Pancreas (tissue), 10 donors: ENCODE measurements around the gene PRKCB. TPM values are rescaled to one million over a fixed set of nuclear protein-coding genes. Genes with fewer than 3 reads are reported as not detected.

Experiments
- ATAC-seq, 4 donors: fragments of 200-7000 bp; cut with Tn5 transposase; one replicate each; pipeline versions ENCODE4 v1.8.0 to v1.9.1; 2020; ENCODE audit warnings: mild to moderate bottlenecking in 4 of 4, moderate library complexity in 4 of 4
- DNase-seq, 6 donors: peaks; one replicate each; pipeline ENCODE4 v3.0.0-alpha.2; 2020
- FAIRE-seq: peaks from 2 replicates; lab custom pipeline; 2012; peaks lifted over from hg19 to GRCh38; lab: Jason Lieb, UNC
- H3K27ac ChIP-seq, 4 donors: fragments of 200-600 bp; sonication (generic); 1 replicate in 3 of 4; 2 replicates in 1 of 4; pipeline versions ENCODE4 v1.5.0 to v1.8.0; 2020
- H3K27me3 ChIP-seq, 4 donors: fragments of 200-600 bp; one replicate each; pipeline ENCODE4 v1.8.0; 2021
- H3K36me3 ChIP-seq, 3 donors: fragments of 200-600 bp; sonication (generic) in 1 of 3; one replicate each; pipeline versions ENCODE4 v1.5.0 to v1.8.0; 2020 to 2021
- H3K4me1 ChIP-seq, 3 donors: fragments of 200-600 bp; one replicate each; pipeline ENCODE4 v1.8.0; 2021
- H3K4me3 ChIP-seq, 4 donors: fragments of 200-600 bp; sonication (generic) in 2 of 4; one replicate each; pipeline versions ENCODE4 v1.5.0 to v1.8.0; 2020 to 2021
- H3K9me3 ChIP-seq, 4 donors: fragments of 200-600 bp; one replicate each; pipeline ENCODE4 v1.8.0; 2021
- CTCF ChIP-seq, 4 donors: fragments of 200-600 bp; sonication (generic) in 3 of 4; IDR thresholded peaks; one replicate each; pipeline versions ENCODE4 v1.5.0 to v1.8.0; 2021; ENCODE audit warnings: antibody characterized with exemption in 4 of 4
- WGBS, 2 donors: extraction: QIAGEN DNeasy Blood & Tissue Kit; methylation state at CpG; one replicate each; pipeline ENCODE4 v1.1.7; 2013; 5-methylcytosine and 5-hydroxymethylcytosine counted together
- intact Hi-C, 3 donors: fragments of 100-400 bp; cut with DNase I; formaldehyde crosslinking; loops; one replicate each; pipeline versions ENCODE4 v1.11.1 to v1.14.2; 2022
- polyA plus RNA-seq, 2 donors: library from polyadenylated mRNA; stranded (reverse); fragments of 200-250 nt; gene quantifications; one replicate each; pipeline ENCODE4 v1.2.3, GENCODE V29; 2013
- total RNA-seq, 6 donors: library from RNA; stranded (reverse); fragmentation: NEBNext Ultra II Directional in 4 of 6; extraction: Animal tissue kit (Norgen Biotek cat#: 25700) in 4 of 6; gene quantifications; one replicate each; pipeline versions ENCODE4 v1.2.1 to v1.2.4, GENCODE V29; 2021 to 2023
- donor health status: healthy with polysubstance abuse.
- donor health status: DM: no; HTN: no; CAD: no; lungs with moderate emphysema.
- donor health status: DM: no; HTN: no; CAD: no.
- donor health status: control.
- donor health status: control.
- donor health status: Bipolar disorder and iron deficiency.
- donor health status: DM: yes; HTN: yes; CAD: no.
- donor health status: DM: no; HTN: no; CAD: no.
- donor health status: DM: no; HTN: no; CAD: no.
- donor health status: DM: yes; HTN: yes; CAD: no.

PRKCB gene
- total and polyA plus RNA-seq, 8 donors: 0.19 to 4.3 (median 0.61) TPM

- Histone ChIP-seq H3K4me1 (no peaks in the 10 kb centered on the region), H3K4me3 (no peak overlapping the region), H3K27ac (no peak overlapping the region), H3K9me3 (no peaks in the 10 kb centered on the region), H3K27me3 (peaks cover 0 to 11% (median 0%) of the 10 kb centered on the region in 4 donors), H3K36me3 (no peaks in the 10 kb centered on the region)
- DNase-seq: no peak
- ATAC-seq: no peak
- 46 to 56% methylated on average over 4 of the region's 4 CpGs for WGBS, 2 donors
- intact Hi-C loops: loop anchor here in 1 of 3 donors (10.0 kb wide), 1 partner anchor 195 kb away; no protein-coding TSS in a partner anchor
- no peak for FAIRE-seq
- TF ChIP-seq CTCF (IDR thresholded peaks at IDR 0.05): no peak
These were observed 163.9 kb downstream of the PRKCB start for GRCh38 chr16:23999663-24000062.

DNA sequence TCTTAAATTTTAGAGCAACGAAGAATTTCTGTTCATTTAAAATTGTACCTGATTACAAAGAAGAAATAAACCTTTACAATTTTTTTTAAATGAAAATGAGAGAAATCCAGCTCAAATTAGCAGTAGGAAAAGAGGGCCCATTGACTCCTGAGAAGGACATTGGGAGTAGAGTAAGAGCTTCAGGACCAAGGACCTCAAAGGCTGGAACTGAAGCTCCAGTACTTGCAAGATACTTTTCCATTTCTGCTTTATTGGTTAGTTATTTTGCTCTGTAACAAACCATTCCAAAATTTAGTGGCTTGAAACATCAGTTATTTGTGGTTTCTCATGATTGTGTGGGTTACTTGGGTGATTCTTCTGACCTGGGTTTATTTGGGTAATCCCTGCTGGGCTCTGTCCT is 165.9 kb downstream of the PRKCB start:
- 49 to 59% methylated on average over 1 of the region's 1 CpG for WGBS, 2 donors
- H3K9me3 ChIP-seq: no peaks in the 10 kb centered on the region
- no peak for TF ChIP-seq CTCF (IDR thresholded peaks at IDR 0.05)
- H3K27me3 ChIP-seq: peaks cover 0 to 11% (median 0%) of the 10 kb centered on the region in 4 donors
- FAIRE-seq (no peak), DNase-seq (no peak), ATAC-seq (no peak)
- H3K27ac ChIP-seq: no peak overlapping the region
- intact Hi-C loops: loop anchor here in 1 of 3 donors (10.0 kb wide), 1 partner anchor 197 kb away; no protein-coding TSS in a partner anchor
- no peak overlapping the region for H3K4me3 ChIP-seq
- no peaks in the 10 kb centered on the region for H3K4me1 ChIP-seq
- H3K36me3 ChIP-seq: no peaks in the 10 kb centered on the region

GRCh38 chr16:24002619-24003018 is 166.8 kb downstream of the PRKCB start:
- Histone ChIP-seq H3K27me3 (peaks cover 0 to 11% (median 0%) of the 10 kb centered on the region in 4 donors), H3K4me1 (no peaks in the 10 kb centered on the region), H3K27ac (no peak overlapping the region), H3K9me3 (no peaks in the 10 kb centered on the region), H3K4me3 (no peak overlapping the region), H3K36me3 (no peaks in the 10 kb centered on the region)
- no peak for TF ChIP-seq CTCF (IDR thresholded peaks at IDR 0.05)
- FAIRE-seq (no peak), ATAC-seq (no peak), DNase-seq (no peak)
- 52 to 71% methylated on average over 4 of the region's 4 CpGs for WGBS, 2 donors
- intact Hi-C loops: loop anchor here in 1 of 3 donors (10.0 kb wide), 1 partner anchor 198 kb away; no protein-coding TSS in a partner anchor

DNA sequence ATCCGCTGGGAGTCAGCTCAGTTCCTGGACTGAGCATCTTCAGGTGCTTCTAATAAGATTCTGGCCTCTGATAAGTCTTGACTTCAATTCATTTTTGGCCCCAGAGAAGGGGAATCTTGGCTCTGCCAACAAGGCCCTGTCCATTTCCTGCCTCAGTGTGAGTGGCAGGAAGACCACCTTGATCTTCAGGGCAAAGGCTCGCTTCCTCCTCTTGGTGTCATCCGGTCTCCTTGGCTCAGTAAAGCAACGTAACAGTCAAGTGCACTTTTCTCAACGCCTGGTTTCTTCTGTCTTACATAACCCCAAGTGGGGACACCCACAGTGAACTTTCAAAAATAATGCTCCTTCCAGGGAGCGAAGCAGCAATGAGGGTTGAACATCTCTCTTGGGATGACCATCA is 169.8 kb downstream of the PRKCB start:
- Histone ChIP-seq H3K4me1 (no peaks in the 10 kb centered on the region), H3K4me3 (no peak overlapping the region), H3K9me3 (no peaks in the 10 kb centered on the region), H3K36me3 (no peaks in the 10 kb centered on the region), H3K27me3 (peaks cover 0 to 3% (median 0%) of the 10 kb centered on the region in 4 donors), H3K27ac (no peak overlapping the region)
- intact Hi-C loops: loop anchor here in 1 of 3 donors (10.0 kb wide), 1 partner anchor 201 kb away; no protein-coding TSS in a partner anchor
- ATAC-seq (no peak), FAIRE-seq (no peak), DNase-seq (no peak)
- no peak for TF ChIP-seq CTCF (IDR thresholded peaks at IDR 0.05)
- WGBS, 2 donors: 49 to 55% methylated on average over 6 of the region's 6 CpGs

DNA sequence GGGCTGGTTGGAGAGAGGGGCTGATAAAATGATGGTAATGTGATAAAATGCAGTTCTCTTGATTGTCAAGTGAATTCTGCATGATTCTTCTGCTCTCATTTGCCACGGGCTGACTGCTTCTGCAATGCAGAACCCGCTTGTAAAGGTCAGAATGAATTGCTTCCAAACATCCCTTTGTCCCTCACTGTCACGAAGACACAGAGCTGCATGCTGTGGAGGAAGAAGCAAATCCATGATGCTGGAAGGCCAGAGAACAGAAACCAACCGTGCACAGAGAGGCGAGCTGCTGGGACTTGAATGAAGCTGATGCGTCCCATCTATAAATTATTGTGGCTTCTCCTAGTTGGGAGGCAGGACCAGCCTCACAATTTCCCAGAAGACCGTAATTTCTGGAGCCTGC is 171.6 kb downstream of the PRKCB start:
- Histone ChIP-seq H3K27me3 (peaks cover 0 to 3% (median 0%) of the 10 kb centered on the region in 4 donors), H3K9me3 (no peaks in the 10 kb centered on the region), H3K4me3 (no peak overlapping the region), H3K36me3 (no peaks in the 10 kb centered on the region), H3K4me1 (no peaks in the 10 kb centered on the region), H3K27ac (no peak overlapping the region)
- ATAC-seq (no peak), DNase-seq (no peak), FAIRE-seq (no peak)
- 38 to 56% methylated on average over 7 of the region's 7 CpGs for WGBS, 2 donors
- TF ChIP-seq CTCF (IDR thresholded peaks at IDR 0.05): no peak
- intact Hi-C loops: loop anchor here in 1 of 3 donors (10.0 kb wide), 1 partner anchor 203 kb away; no protein-coding TSS in a partner anchor
